Measurements from ENCODE around the gene LSS.
A peak's percentile ranks its signal among the peaks of the same experiment; 100 is the strongest.
"Not testable (repeated sequence)": the region's sequence is repeated elsewhere in the genome, so short reads cannot be mapped to it uniquely, and the experiment has no call there.

LSS gene

GRCh38 chr21:46151261-46151988 lies 77.1 kb downstream of the LSS start:
- DNase-seq: no peak

DNA sequence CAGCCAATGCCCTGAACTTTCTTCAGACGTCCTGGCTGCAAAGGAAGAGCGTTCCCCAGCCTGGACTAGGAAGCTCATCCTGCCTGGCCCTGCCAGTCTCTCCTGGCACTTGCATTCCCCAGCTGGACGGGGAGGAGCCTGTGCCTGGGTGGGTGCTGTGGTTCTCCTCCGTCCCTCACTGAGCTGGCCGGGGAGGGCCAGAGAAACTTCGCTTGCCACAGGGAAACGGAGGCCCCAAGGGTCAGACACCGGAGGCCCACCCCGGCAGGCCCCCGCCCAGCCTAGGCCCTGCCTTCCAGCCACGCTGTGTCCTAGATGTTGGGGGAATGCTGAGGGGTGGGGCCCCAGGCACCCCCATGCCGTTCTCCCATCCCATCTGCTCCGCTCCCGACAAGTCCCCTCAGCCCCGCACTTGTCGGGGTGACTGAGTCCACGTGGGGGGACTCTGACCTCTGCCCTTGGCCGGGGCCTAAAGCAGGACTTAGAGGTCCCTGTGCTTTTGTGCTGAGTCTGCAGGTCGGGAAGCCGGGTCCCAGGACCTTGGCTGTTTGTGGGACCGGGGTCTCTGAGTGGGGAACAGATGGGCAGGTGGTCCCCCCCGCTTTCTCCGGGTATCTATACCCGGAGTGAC lies 78.0 kb downstream of the LSS start:
- DNase-seq: peak; percentile 20

- DNase-seq: no peak
Measured at GRCh38 chr21:46150073-46150472, 78.5 kb downstream of the LSS start.

- no peak for DNase-seq
Measured at GRCh38 chr21:46149205-46149901, 79.2 kb downstream of the LSS start.

- no peak for DNase-seq
Measured at GRCh38 chr21:46148106-46148505, 80.5 kb downstream of the LSS start.

- peak; percentile 79 for DNase-seq
Measured at GRCh38 chr21:46147429-46147828, 81.1 kb downstream of the LSS start.

- no peak for DNase-seq
Measured at GRCh38 chr21:46146856-46147255, 81.7 kb downstream of the LSS start.

- no peak for DNase-seq
Measured at GRCh38 chr21:46145840-46146691, 82.5 kb downstream of the LSS start.

- DNase-seq: no peak
Measured at GRCh38 chr21:46145159-46145839, 83.3 kb downstream of the LSS start.

GRCh38 chr21:46144464-46145070 lies 84.0 kb downstream of the LSS start:
- no peak for DNase-seq

GRCh38 chr21:46142582-46143473 lies 85.7 kb downstream of the LSS start:
- no peak for DNase-seq

DNA sequence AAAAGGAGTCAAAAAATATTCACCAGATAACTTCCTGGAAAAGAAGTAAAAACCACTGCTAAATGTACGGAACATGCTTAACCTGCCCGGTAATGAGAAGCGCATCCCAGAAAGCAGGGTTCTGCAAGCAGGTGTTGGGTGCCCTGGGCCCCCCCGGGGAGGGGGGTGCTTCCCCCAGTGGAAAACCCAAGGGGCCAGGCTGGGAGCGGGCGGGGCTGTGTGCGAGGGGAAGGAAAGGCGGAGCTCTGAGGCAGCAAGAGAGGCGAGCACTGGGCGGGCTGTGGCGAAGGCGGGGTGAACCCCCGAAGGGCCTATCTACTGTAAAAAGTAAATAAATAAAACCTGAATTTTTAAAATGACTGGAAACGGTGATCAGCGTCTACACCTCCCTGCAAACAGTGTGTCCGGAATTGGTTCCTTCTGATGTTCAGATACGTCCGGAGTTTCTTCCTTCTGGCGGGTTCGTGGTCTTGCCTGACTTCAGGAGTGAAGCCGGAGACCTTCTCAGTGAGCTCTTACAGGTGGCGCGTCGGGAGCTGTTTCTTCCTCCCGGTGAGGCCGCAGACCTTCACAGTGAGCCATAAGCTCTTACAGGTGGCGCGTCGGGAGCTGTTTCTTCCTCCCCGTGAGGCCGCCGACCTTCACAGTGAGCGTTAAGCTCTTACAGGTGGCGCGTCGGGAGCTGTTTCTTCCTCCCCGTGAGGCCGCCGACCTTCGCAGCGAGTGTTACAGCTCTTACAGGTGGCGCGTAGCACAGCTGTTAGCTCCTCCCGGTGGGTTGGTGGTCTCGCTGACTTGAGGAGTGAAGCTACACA lies 86.6 kb downstream of the LSS start:
- DNase-seq: no peak

- DNase-seq: not testable (repeated sequence)
Measured at GRCh38 chr21:46140352-46141003, 88.1 kb downstream of the LSS start.

GRCh38 chr21:46139686-46140085 lies 88.9 kb downstream of the LSS start:
- no peak for DNase-seq

GRCh38 chr21:46138383-46138970 lies 90.1 kb downstream of the LSS start:
- no peak for DNase-seq

Data from DMS53 (cell line).